ENCODE data around the gene ZFP3.
"Not testable (repeated sequence)": the region's sequence is repeated elsewhere in the genome, so short reads cannot be mapped to it uniquely, and the experiment has no call there.

The ZFP3 gene

GRCh38 chr17:5080591-5080990, 2.3 kb downstream of the ZFP3 start:
- DNase-seq = no peak

DNA sequence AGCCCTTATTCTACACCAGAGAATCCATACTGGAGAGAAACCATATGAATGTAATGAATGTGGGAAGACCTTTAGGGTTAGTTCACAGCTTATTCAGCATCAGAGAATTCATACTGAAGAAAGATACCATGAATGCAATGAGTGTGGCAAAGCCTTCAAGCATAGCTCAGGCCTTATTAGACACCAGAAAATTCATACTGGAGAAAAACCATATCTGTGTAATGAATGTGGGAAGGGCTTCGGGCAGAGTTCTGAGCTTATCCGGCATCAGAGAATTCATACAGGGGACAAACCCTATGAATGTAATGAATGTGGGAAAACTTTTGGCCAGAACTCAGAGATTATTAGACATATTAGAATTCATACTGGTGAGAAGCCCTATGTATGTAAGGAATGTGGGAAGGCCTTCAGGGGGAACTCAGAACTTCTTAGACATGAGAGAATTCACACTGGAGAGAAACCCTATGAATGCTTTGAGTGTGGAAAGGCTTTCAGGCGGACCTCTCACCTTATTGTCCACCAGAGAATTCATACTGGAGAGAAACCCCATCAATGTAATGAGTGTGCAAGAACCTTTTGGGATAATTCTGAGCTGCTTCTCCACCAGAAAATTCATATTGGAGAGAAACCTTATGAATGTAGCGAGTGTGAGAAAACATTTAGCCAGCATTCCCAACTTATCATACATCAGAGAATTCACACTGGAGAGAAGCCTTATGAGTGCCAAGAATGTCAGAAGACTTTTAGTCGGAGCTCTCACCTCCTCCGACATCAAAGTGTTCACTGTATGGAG, 14.1 kb downstream of the ZFP3 start:
- DNase-seq = no peak

DNA sequence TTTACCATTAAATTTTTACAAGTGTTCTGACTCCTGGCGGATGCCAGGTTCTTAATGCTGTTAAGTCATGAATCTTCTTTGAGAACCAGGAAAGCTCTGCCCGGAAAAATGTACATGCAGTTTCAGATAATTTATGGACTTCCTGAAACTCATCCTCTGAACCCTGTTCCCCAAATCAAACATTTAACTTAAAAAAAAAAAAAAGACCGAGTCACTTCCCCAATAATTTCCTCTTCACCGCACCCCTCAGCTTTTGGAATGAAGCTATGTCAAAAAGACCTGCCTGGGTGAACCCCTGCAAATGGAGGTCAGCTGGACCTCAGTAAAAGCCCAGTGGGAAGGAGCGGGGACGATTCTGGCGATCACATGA, 18.4 kb downstream of the ZFP3 start:
- no peak for DNase-seq

DNA sequence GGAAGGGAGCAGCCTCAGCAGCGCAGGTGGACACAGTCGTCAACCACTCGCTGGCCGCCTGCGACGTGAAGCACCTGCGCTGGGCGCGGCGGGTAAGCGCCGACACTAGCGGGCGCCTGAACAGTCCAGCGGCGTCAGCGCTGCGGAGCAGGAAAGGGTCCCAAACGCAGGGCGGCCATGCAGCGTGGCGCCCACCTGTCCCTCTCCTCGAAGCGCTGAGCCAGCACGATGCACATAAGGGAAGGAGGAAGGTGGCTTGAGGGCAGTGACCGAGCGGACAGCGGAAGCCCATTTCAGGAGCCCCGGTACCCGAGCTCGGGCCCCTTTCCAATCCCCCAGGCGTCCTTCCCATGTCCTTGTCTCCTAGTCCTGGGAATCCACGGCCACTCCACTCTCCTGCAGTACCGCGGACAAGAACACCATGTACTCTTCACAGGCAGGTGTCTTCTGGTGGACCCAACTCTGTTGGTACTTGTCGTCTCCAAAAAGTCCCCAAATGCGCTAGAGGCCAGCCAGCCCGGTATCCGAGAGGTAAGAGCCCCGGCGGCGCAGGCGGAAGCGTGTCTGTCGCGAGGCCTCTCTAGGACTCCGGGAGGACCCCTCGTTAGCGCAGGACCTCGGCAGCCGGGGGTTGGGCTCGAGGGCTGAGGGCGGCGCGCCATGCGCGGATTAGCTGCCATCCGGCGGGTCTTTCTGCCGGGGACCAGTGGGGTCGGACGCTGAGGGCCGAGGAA, 19.0 kb downstream of the ZFP3 start:
- no peak for DNase-seq

DNA sequence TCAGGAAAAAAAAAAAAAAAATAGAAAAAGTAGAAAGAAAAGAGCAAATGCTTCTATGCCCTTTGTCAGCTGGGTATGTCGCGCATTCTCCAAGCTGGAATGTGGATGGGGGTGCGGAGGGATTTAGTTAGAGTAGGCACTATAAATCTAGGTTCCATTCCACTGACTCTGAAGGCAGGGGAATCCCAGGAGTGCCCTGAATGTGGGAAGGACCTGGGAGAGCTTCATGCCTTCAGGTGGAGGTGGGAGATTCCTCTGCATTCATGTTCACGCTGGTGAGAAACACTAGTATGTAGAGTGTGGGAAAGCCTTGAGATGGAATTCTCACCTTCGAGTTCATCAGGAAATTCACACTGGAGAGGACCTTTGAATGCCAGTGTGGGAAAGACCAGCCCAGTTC, 21.0 kb downstream of the ZFP3 start:
- DNase-seq = no peak

GRCh38 chr17:5100832-5101231, 22.6 kb downstream of the ZFP3 start:
- no peak for DNase-seq

DNA sequence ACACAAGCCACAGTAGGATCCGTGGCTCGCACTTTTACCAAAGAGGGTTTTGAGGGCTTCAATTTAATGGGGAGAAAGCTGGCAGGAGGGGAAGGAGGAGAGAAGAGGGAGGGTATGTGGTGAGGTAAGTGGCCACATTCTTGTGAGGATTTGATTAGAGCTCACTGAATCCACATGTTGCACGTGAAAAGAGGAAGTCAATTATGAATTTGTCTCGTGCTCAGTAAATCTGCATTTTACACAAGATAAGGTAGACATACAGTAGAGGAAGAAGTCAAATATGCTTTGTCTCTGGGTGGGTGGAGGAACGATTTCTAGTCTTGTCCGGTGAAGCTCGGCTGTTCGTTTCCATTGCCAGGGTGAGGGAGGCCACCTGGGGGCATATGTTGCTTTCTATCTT, 32.5 kb downstream of the ZFP3 start:
- DNase-seq = no peak

GRCh38 chr17:5111402-5112204, 33.3 kb downstream of the ZFP3 start, which contains the start of gene ZNF232:
Gene ZNF232 (minus strand): TSS chr17:5111878. CDS start chr17:5111822, 56 bp downstream.
- DNase-seq = peak; percentile 88

DNA sequence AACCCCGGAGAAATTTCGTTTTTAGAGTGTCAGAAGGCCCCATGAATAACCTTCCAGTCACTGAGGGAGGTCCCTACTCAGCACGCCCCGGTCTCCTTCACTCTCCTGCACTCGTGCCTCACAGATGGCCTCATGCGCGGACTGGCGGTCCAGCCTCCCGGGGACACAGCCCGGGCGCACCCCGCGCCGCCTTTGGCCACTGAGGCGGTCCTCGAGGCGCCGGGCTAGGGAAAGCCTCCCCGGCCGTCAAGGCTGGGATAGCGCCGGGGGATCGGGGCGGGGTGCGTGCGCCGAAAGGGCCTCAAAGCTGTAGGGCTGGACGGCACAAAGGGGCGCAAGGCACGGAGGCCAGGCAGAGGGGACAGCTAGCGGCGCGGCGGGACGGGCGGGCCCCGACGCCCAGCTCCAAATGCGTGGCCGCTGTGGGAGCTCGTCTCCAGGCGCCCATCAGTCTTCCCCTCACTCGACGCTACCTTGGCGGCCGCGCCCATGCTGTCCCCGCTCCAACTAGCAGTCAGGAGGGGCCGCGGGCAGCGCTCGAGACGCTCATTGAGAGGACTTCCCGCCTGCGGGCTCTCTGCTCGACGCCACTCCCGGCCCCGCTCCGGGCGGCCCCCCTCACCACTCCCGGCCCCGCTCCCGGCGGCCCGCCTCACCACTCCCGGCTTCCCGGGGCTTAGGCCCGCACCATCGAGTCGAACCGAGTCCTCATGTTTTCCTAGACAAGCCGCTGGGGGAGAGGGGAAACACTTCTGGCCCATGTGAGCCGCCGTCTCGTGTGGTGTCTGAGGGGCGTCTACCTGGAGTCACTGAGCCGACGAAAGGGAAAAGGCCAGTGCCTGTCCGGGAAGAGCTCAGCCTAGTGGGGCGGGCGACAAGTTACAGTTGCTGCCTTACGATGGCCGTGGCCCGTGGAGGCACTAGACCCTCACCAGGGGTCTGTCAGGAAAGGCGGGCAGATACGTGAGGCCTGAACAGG, 37.7 kb downstream of the ZFP3 start, which contains the start of gene USP6:
USP6 (plus strand) TSS at position 360 of the 979 bp plus-strand sequence. CDS start 14,336 bp downstream, outside the sequence.
- DNase-seq = no peak

DNA sequence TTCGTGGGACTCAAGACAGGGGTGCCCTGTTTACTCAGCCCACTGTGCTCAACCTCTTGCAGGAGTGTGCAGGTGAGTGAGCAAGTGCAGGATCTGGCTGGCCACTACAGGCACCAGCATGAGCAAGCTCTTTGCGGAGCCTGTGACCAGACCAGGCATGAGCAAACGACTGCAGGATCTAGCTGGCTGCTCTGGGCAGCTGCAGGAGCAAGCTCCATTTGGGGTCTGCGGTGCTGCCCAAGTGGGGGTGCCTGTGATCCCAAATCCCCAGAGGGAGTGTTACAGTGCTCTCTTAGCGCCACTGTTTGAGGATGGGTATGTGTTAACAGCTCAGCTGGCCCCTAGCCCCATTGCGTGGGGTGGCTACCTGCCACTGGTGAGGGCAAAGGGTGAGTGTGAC, 40.0 kb downstream of the ZFP3 start:
- no peak for DNase-seq

- DNase-seq = no peak
Measured at GRCh38 chr17:5120036-5120435, 41.8 kb downstream of the ZFP3 start.

- DNase-seq = not testable (repeated sequence)
Measured at GRCh38 chr17:5120436-5121185, 42.3 kb downstream of the ZFP3 start.

DNA sequence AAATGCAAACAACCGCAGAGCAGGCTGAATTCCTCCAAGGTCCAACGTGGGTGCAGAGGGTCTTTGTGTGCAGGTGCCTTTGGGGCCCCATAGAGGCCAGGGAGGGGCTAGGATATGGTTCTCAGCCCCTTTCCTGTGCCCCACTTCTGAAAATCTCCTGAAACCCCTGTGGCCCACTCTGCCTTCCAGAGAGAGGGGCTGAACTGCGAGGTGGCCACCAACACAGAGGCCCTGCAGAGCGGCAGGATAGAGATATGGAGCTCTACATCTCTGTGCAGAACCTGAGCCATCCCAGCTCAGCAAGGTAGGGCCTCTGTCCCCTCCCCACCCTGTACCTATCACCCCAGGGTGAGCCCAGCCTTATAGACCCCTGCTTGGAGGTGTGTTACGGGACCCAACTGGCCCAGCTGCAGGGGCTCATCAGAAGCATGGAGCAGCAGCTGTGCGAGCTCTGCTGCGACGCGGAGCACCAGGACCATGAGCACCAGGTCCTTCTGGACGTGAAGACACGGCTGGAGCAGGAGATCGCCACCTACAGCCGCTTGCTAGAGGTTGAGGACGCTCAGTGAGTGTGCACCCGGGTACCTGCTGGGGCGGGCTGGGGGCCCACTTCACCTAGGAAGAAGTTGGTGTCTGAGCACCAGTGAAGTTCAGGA, 43.0 kb downstream of the ZFP3 start:
- DNase-seq = no peak

GRCh38 chr17:5122056-5122455, 43.8 kb downstream of the ZFP3 start:
- DNase-seq = not testable (repeated sequence)

DNA sequence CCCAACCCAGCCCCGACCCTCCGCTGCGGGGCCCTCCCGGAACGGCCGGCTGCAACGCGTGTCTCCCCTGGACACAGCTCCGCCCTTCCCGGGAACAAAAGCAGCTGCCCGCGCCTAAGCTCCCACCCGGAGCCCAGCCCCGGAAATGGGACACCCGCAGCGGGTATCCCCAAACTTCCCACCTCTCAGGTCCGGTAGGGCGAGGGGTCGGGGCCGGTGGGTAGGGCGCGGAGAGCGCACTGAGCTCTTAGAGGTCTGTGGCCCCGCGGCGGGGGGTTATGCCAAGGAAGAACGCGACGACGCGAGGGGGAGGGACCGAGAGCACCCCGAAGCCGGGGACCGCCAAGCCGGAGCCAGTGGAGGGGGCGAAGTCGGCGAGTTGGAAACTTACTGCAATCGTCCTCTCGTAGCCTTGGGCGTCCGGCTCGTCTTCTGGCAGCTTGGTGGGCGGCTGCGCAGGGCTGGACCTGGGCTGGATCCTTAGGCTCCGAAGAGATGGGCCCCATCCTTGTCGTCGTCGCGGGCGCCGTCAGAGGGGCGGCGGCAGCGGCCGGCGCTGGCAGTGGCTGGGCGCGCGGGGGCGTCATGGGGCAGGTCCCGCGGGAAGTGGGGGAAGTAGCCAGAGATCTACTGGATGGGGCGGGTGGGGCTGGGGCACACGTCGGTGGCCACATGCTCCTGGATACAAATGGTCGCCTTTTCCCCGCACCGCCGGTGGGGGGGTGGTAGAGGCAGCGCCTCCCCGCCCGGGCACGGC, 44.5 kb downstream of the ZFP3 start:
- DNase-seq = no peak

DNA sequence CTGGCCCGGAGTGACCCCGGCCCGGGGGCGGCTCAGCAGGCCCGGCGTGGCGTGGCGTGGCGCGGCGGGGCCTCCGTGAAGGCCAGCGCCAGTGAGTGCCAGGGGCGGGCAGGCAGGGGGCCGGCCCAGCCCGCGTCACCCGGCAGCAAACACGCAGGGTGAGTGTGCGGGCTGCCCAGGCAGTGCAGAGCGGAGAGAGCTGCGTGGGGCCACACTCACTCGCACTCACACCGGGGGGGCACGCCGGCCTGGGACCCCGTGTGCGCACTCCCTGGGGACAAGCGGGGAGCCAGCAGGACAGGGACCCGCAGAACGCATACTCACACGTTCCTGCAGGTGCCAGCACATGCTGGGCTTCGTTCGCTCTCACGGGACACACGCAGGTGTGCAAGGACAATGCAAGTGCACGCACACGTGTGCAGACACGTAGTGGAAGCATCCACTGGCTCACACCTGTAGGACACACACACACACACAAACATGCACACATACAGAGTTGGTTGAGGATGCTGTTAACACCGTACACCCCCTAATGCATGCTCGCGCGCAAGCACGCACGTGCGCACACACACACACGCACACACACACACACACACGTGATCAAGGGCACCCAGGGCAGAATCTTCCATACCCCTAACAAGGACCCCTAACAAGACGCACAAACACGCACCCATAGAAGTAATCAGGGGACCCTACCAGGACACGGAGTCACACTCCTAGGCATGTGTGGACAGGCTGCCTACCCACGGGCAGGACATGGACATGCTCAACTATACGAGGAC, 45.3 kb downstream of the ZFP3 start:
- no peak for DNase-seq

- not testable (repeated sequence) for DNase-seq
Measured at GRCh38 chr17:5124125-5124760, 46.0 kb downstream of the ZFP3 start.

DNA sequence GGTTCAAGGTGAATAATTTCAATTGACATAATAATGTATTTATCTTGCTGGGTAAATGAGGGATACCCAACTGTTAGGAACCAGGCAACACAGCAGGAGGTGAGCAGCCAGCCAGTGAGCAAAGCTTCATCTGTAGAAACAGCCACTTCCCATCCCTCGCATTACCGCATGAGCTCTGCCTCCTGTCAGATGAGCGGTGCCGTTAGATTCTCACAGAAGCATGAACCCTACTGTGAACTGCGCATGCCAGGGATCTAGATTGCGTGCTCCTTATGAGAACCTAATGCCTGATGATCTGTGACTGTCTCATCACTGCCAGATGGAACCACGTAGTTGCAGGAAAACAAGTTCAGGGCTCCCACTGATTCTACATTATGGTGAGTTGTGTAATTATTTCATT, 46.6 kb downstream of the ZFP3 start:
- not testable (repeated sequence) for DNase-seq
